CD8-positive, alpha-beta memory T cell (primary cell): Measurements from ENCODE around the gene TRO. TPM values are rescaled to one million over a fixed set of nuclear protein-coding genes. Genes with fewer than 3 reads are reported as not detected.

ENCODE experiments used
- CTCF ChIA-PET: fragments of 350-600 bp; sonication (Branson Sonifier 250); formaldehyde crosslinking; loops from one replicate; lab custom pipeline; 2021; ENCODE audit warnings: antibody characterized with exemption; lab: Charles Lee
- POLR2A ChIA-PET: fragments of 350-600 bp; sonication (Branson Sonifier 250); formaldehyde crosslinking; loops from one replicate; lab custom pipeline; 2021; ENCODE audit warnings: antibody characterized with exemption; lab: Charles Lee
- DNase-seq, 5 donors: peaks; one replicate each; pipeline versions ENCODE4 v3.0.0 to v3.0.0-alpha.2; 2020 to 2022; ENCODE audit warnings: mixed read lengths in 1 of 5
- H3K27ac ChIP-seq: one replicate; pipeline ENCODE4 v1.7.0; 2013; ENCODE audit warnings: low read depth, mild to moderate bottlenecking, low read length, moderate library complexity
- H3K27me3 ChIP-seq: 2 replicates; pipeline ENCODE4 v1.7.0; 2013; ENCODE audit warnings: low read length, mild to moderate bottlenecking; ENCODE audit not compliant: insufficient read depth, poor library complexity, severe bottlenecking
- H3K36me3 ChIP-seq: 2 replicates; pipeline ENCODE4 v1.7.0; 2013; ENCODE audit warnings: mild to moderate bottlenecking, low read length, moderate library complexity; ENCODE audit not compliant: insufficient read depth
- H3K4me1 ChIP-seq: 2 replicates; pipeline ENCODE4 v1.7.0; 2013; ENCODE audit warnings: mild to moderate bottlenecking, low read length, moderate library complexity; ENCODE audit not compliant: insufficient read depth
- H3K4me3 ChIP-seq: 2 replicates; pipeline ENCODE4 v1.7.0; 2013; ENCODE audit warnings: mild to moderate bottlenecking, low read length
- H3K9me3 ChIP-seq: 2 replicates; pipeline ENCODE4 v1.7.0; 2013; ENCODE audit warnings: mild to moderate bottlenecking, low read length
- H3K27ac Mint-ChIP-seq, 8 donors: one replicate each; pipeline ENCODE4 v1.8.0; 2020 to 2021; ENCODE audit warnings: mixed read lengths in 8 of 8, mild to moderate bottlenecking in 6 of 8, inconsistent platforms in 3 of 8, moderate library complexity in 3 of 8
- H3K27me3 Mint-ChIP-seq, 2 donors: one replicate each; pipeline ENCODE4 v1.8.0; 2020 to 2021; ENCODE audit warnings: mixed read lengths in 2 of 2, mild to moderate bottlenecking in 1 of 2, moderate library complexity in 1 of 2
- H3K36me3 Mint-ChIP-seq, 3 donors: one replicate each; pipeline ENCODE4 v1.8.0; 2020 to 2021; ENCODE audit warnings: mixed read lengths in 3 of 3, inconsistent platforms in 1 of 3, mild to moderate bottlenecking in 1 of 3
- H3K4me1 Mint-ChIP-seq, 3 donors: one replicate each; pipeline ENCODE4 v1.8.0; 2020 to 2021; ENCODE audit warnings: mixed read lengths in 3 of 3, inconsistent platforms in 1 of 3, mild to moderate bottlenecking in 1 of 3
- H3K4me3 Mint-ChIP-seq, 7 donors: one replicate each; pipeline ENCODE4 v1.8.0; 2020 to 2021; ENCODE audit warnings: mixed read lengths in 7 of 7, mild to moderate bottlenecking in 6 of 7, moderate library complexity in 4 of 7, inconsistent platforms in 2 of 7
- H3K9me3 Mint-ChIP-seq, 5 donors: one replicate each; pipeline ENCODE4 v1.8.0; 2020 to 2022; ENCODE audit warnings: mixed read lengths in 5 of 5, mild to moderate bottlenecking in 3 of 5, moderate library complexity in 2 of 5, inconsistent platforms in 1 of 5
- polyA plus RNA-seq: library from polyadenylated mRNA; unstranded; fragments of 300-500 nt; fragmentation: Illumina TruSeq; gene quantifications from one replicate; pipeline ENCODE4 v1.2.3, GENCODE V29; 2021
- total RNA-seq, 2 experiments: library from RNA; stranded (reverse); gene quantifications; one replicate each; pipeline ENCODE4 v1.2.3, GENCODE V29; 2021

Gene TRO
- total and polyA plus RNA-seq, 3 experiments from 2014 or later, result 1.8 to 4.2 (median 3.4) TPM

DNA sequence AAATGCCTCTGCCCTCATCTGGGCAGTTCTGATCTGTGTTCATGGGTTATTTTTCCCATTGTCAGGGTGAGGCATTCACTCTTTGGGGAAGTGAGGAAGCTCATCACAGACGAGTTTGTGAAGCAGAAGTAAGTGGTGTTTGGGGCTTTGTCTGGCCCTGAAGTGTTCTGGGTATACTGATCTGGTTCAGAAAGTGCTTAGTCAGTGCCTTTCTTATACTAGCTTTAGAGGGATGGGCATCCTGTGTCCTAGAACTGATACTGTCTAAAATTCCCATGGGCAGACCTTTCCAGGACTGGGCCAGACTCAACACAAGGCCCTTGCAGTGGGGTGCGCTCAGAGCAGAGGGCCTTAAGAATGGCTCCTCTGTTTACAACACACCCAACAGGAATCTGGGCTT is 6.4 kb downstream of the TRO start:
- no peak overlapping the region for H3K4me3 ChIP-seq
- H3K9me3 ChIP-seq, result no peaks in the 10 kb centered on the region
- H3K27me3 ChIP-seq, result no peaks in the 10 kb centered on the region
- ChIA-PET CTCF (no interaction called here), POLR2A (no interaction called here)
- DNase-seq, result no peak
- Mint-ChIP-seq H3K9me3 (no peaks in the 10 kb centered on the region), H3K4me3 (no peak overlapping the region), H3K4me1 (peaks cover 0 to 5% (median 0%) of the 10 kb centered on the region in 3 donors), H3K36me3 (no peaks in the 10 kb centered on the region), H3K27me3 (peaks cover 0 to 5% of the 10 kb centered on the region in 2 donors), H3K27ac (no peak overlapping the region)
- H3K36me3 ChIP-seq, result no peaks in the 10 kb centered on the region
- no peak overlapping the region for H3K27ac ChIP-seq
- H3K4me1 ChIP-seq, result peaks cover 5% of the 10 kb centered on the region

GRCh38 chrX:54928876-54929275 is 8.3 kb downstream of the TRO start:
- Mint-ChIP-seq H3K4me3 (no peak overlapping the region), H3K27ac (no peak overlapping the region), H3K36me3 (no peaks in the 10 kb centered on the region), H3K4me1 (no peaks in the 10 kb centered on the region), H3K27me3 (peaks cover 0 to 5% of the 10 kb centered on the region in 2 donors), H3K9me3 (no peaks in the 10 kb centered on the region)
- H3K4me1 ChIP-seq, result no peaks in the 10 kb centered on the region
- ChIA-PET POLR2A (no interaction called here), CTCF (interaction anchor here (1.3 kb wide), 1 partner anchor 128 kb away, joined by 3 read pairs; no protein-coding TSS in a partner anchor)
- H3K4me3 ChIP-seq, result no peak overlapping the region
- H3K27ac ChIP-seq, result no peak overlapping the region
- H3K36me3 ChIP-seq, result no peaks in the 10 kb centered on the region
- no peak for DNase-seq
- H3K27me3 ChIP-seq, result no peaks in the 10 kb centered on the region
- H3K9me3 ChIP-seq, result no peaks in the 10 kb centered on the region

GRCh38 chrX:54930291-54931049 is 9.8 kb downstream of the TRO start:
- no peaks in the 10 kb centered on the region for H3K4me1 ChIP-seq
- H3K4me1 Mint-ChIP-seq, result no peaks in the 10 kb centered on the region
- H3K27ac Mint-ChIP-seq, result no peak overlapping the region
- peaks cover 0 to 9% of the 10 kb centered on the region in 2 donors for H3K27me3 Mint-ChIP-seq
- no peaks in the 10 kb centered on the region for H3K9me3 Mint-ChIP-seq
- DNase-seq, result no peak
- no peaks in the 10 kb centered on the region for H3K36me3 ChIP-seq
- no peaks in the 10 kb centered on the region for H3K36me3 Mint-ChIP-seq
- no peaks in the 10 kb centered on the region for H3K9me3 ChIP-seq
- H3K4me3 Mint-ChIP-seq, result no peak overlapping the region
- ChIA-PET POLR2A (no interaction called here), CTCF (no interaction called here)
- H3K4me3 ChIP-seq, result no peak overlapping the region
- no peaks in the 10 kb centered on the region for H3K27me3 ChIP-seq
- H3K27ac ChIP-seq, result no peak overlapping the region

DNA sequence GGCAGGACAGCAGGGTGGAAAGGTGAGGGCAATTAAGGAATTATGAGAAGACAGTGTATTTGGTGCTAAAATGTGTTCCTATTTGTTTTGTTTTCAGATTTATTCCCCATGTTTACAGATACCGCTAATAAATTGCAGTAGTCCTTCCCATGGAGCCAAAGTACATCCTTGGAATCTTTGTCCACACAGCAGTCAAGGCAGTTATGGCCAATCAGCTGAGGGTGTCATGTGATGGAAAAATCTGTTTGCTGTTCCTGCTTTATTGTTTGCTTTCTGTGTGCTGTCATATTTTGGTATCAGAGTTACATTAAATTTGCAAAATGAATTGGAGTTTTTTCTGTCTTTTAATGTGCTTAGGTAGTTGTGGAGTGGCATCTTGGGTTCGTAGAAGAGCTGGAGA is 10.5 kb downstream of the TRO start:
- Mint-ChIP-seq H3K36me3 (no peaks in the 10 kb centered on the region), H3K9me3 (no peaks in the 10 kb centered on the region), H3K27me3 (peaks cover 0 to 6% of the 10 kb centered on the region in 2 donors), H3K27ac (no peak overlapping the region), H3K4me3 (no peak overlapping the region), H3K4me1 (no peaks in the 10 kb centered on the region)
- no peak overlapping the region for H3K4me3 ChIP-seq
- no peaks in the 10 kb centered on the region for H3K9me3 ChIP-seq
- no peaks in the 10 kb centered on the region for H3K27me3 ChIP-seq
- no peak overlapping the region for H3K27ac ChIP-seq
- H3K36me3 ChIP-seq, result no peaks in the 10 kb centered on the region
- POLR2A ChIA-PET, result no interaction called here
- DNase-seq, result no peak
- CTCF ChIA-PET, result no interaction called here
- no peaks in the 10 kb centered on the region for H3K4me1 ChIP-seq

- Histone ChIP-seq H3K4me1 (no peaks in the 10 kb centered on the region), H3K36me3 (no peaks in the 10 kb centered on the region), H3K4me3 (no peak overlapping the region), H3K9me3 (no peaks in the 10 kb centered on the region), H3K27ac (no peak overlapping the region), H3K27me3 (no peaks in the 10 kb centered on the region)
- Mint-ChIP-seq H3K4me3 (no peak overlapping the region), H3K27me3 (peaks cover 0 to 4% of the 10 kb centered on the region in 2 donors), H3K27ac (no peak overlapping the region), H3K9me3 (no peaks in the 10 kb centered on the region), H3K36me3 (no peaks in the 10 kb centered on the region), H3K4me1 (no peaks in the 10 kb centered on the region)
- POLR2A ChIA-PET, result no interaction called here
- CTCF ChIA-PET, result no interaction called here
- no peak for DNase-seq
These were observed 12.7 kb downstream of the TRO start for GRCh38 chrX:54933150-54933826.

GRCh38 chrX:54934058-54934457 is 13.4 kb downstream of the TRO start:
- Mint-ChIP-seq H3K36me3 (no peaks in the 10 kb centered on the region), H3K4me1 (no peaks in the 10 kb centered on the region), H3K9me3 (no peaks in the 10 kb centered on the region), H3K27me3 (peaks cover 0 to 4% of the 10 kb centered on the region in 2 donors), H3K4me3 (no peak overlapping the region), H3K27ac (no peak overlapping the region)
- ChIA-PET POLR2A (no interaction called here), CTCF (no interaction called here)
- H3K4me3 ChIP-seq, result no peak overlapping the region
- H3K9me3 ChIP-seq, result no peaks in the 10 kb centered on the region
- no peak overlapping the region for H3K27ac ChIP-seq
- no peak for DNase-seq
- no peaks in the 10 kb centered on the region for H3K4me1 ChIP-seq
- no peaks in the 10 kb centered on the region for H3K36me3 ChIP-seq
- no peaks in the 10 kb centered on the region for H3K27me3 ChIP-seq

- H3K27ac Mint-ChIP-seq, result no peak overlapping the region
- H3K4me3 ChIP-seq, result no peak overlapping the region
- no peaks in the 10 kb centered on the region for H3K27me3 ChIP-seq
- no peak overlapping the region for H3K27ac ChIP-seq
- H3K4me3 Mint-ChIP-seq, result no peak overlapping the region
- DNase-seq, result no peak
- POLR2A ChIA-PET, result no interaction called here
- no peaks in the 10 kb centered on the region for H3K4me1 Mint-ChIP-seq
- H3K9me3 ChIP-seq, result no peaks in the 10 kb centered on the region
- no peaks in the 10 kb centered on the region for H3K4me1 ChIP-seq
- H3K27me3 Mint-ChIP-seq, result peaks cover 0 to 4% of the 10 kb centered on the region in 2 donors
- H3K9me3 Mint-ChIP-seq, result no peaks in the 10 kb centered on the region
- CTCF ChIA-PET, result no interaction called here
- H3K36me3 ChIP-seq, result no peaks in the 10 kb centered on the region
- no peaks in the 10 kb centered on the region for H3K36me3 Mint-ChIP-seq
These were observed 14.3 kb downstream of the TRO start for GRCh38 chrX:54934890-54935289.

DNA sequence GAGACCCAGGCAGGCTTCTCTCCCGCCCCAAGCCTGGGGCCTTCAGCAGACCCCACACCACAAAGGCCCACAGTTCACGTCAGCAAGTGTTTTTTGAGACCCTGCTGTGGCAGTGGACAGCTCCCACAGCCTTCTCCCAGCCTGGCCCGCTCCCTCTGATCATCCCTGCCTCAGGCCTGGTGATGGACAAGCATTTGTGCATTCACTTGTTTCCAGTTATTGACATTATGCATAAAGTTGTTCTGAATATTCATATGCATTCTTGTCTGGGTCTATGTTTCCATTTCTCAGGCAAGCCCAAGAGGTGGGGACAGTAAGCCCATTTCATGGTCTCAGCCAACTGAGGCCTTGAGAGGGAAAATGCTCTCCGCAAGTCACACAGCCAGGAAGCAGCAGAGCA is 14.7 kb downstream of the TRO start:
- POLR2A ChIA-PET, result no interaction called here
- peaks cover 0 to 4% of the 10 kb centered on the region in 2 donors for H3K27me3 Mint-ChIP-seq
- CTCF ChIA-PET, result no interaction called here
- no peaks in the 10 kb centered on the region for H3K36me3 ChIP-seq
- H3K27me3 ChIP-seq, result no peaks in the 10 kb centered on the region
- no peak overlapping the region for H3K4me3 ChIP-seq
- no peaks in the 10 kb centered on the region for H3K9me3 ChIP-seq
- no peaks in the 10 kb centered on the region for H3K4me1 ChIP-seq
- H3K4me1 Mint-ChIP-seq, result no peaks in the 10 kb centered on the region
- no peak overlapping the region for H3K4me3 Mint-ChIP-seq
- peaks cover 0 to 2% (median 0%) of the 10 kb centered on the region in 5 donors for H3K9me3 Mint-ChIP-seq
- H3K36me3 Mint-ChIP-seq, result no peaks in the 10 kb centered on the region
- H3K27ac Mint-ChIP-seq, result no peak overlapping the region
- no peak overlapping the region for H3K27ac ChIP-seq
- DNase-seq, result no peak
